GM18519 (cell line): ENCODE results near the gene DDX11.
"Not testable (repeated sequence)": the region's sequence is repeated elsewhere in the genome, so short reads cannot be mapped to it uniquely, and the experiment has no call there.

Source experiments
- ATAC-seq: cut with Tn5 transposase; IDR thresholded peaks from one replicate; pipeline ENCODE4 v1.9.1; 2021; ENCODE audit warnings: mild to moderate bottlenecking, moderate library complexity; ENCODE audit not compliant: unreplicated experiment, low FRiP score

The DDX11 gene

GRCh38 chr12:31057671-31058070 is 16.0 kb upstream of the DDX11 start:
- no peak for ATAC-seq

- not testable (repeated sequence) for ATAC-seq
Measured at GRCh38 chr12:31066196-31066595, 7.5 kb upstream of the DDX11 start.

- ATAC-seq = not testable (repeated sequence)
Measured at GRCh38 chr12:31067656-31068055, 6.0 kb upstream of the DDX11 start.

GRCh38 chr12:31070971-31071740 is 2.5 kb upstream of the DDX11 start:
- not testable (repeated sequence) for ATAC-seq

- ATAC-seq = not testable (repeated sequence)
Measured at GRCh38 chr12:31072962-31073361, 698 bp upstream of the DDX11 start.

- ATAC-seq = peak; percentile 41
Measured at GRCh38 chr12:31074333-31074874, 744 bp downstream of the DDX11 start.

GRCh38 chr12:31076150-31076549 is 2.5 kb downstream of the DDX11 start:
- ATAC-seq = not testable (repeated sequence)

- not testable (repeated sequence) for ATAC-seq
Measured at GRCh38 chr12:31077095-31077494, 3.4 kb downstream of the DDX11 start.

GRCh38 chr12:31077998-31078397 is 4.3 kb downstream of the DDX11 start:
- not testable (repeated sequence) for ATAC-seq

- not testable (repeated sequence) for ATAC-seq
Measured at GRCh38 chr12:31079421-31079820, 5.8 kb downstream of the DDX11 start.

- ATAC-seq = not testable (repeated sequence)
Measured at GRCh38 chr12:31080221-31080620, 6.6 kb downstream of the DDX11 start.

GRCh38 chr12:31081274-31081673 is 7.6 kb downstream of the DDX11 start:
- not testable (repeated sequence) for ATAC-seq

GRCh38 chr12:31084241-31084640 is 10.6 kb downstream of the DDX11 start:
- ATAC-seq = not testable (repeated sequence)

- ATAC-seq = not testable (repeated sequence)
Measured at GRCh38 chr12:31086032-31086431, 12.4 kb downstream of the DDX11 start.

GRCh38 chr12:31087486-31087885 is 13.8 kb downstream of the DDX11 start:
- ATAC-seq = not testable (repeated sequence)

GRCh38 chr12:31087956-31088355 is 14.3 kb downstream of the DDX11 start:
- ATAC-seq = not testable (repeated sequence)

GRCh38 chr12:31089072-31089471 is 15.4 kb downstream of the DDX11 start:
- ATAC-seq = no peak

GRCh38 chr12:31091629-31092028 is 18.0 kb downstream of the DDX11 start:
- not testable (repeated sequence) for ATAC-seq

- ATAC-seq = not testable (repeated sequence)
Measured at GRCh38 chr12:31092718-31093117, 19.1 kb downstream of the DDX11 start.

- ATAC-seq = not testable (repeated sequence)
Measured at GRCh38 chr12:31095080-31095860, 21.6 kb downstream of the DDX11 start.
